CMK (cell line): ENCODE data around the gene BHLHA15.

Experiments
- DNase-seq: peaks from one replicate; pipeline ENCODE4 v3.0.0-alpha.2; 2010; ENCODE audit warnings: low read depth

BHLHA15 gene

DNA sequence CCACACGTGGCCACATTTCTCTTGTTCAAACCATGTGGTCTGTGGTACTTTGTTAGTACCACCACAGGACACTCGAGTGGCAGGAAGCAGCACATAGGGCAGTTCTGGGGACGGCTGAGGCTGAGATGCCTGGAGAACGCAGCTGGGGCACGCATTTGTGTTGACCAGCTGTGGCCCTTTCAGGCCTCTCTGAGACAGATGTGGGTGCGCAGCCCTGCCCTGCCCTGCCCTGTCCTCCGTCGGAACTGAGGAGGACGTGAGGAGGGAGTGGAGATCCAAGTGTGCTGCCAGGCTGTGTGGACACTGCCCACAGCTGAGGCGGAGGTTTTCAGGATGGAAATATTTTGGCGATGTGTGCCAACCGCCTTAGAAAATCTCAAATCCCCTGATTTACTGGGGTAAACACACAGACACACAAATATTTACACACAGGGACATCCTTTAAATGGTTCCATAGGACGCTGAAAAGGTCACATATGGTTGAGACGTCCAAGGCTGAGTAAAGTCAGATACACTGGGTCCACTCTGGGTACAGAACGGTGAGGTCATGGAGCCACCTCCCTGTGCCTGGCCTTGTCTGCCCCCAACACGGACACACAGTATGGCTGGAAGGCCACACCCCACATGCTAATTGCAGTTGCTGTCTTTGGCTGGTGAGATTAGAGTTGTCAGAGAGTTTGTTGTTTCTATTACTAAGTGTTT is 14.8 kb downstream of the BHLHA15 start:
- no peak for DNase-seq

DNA sequence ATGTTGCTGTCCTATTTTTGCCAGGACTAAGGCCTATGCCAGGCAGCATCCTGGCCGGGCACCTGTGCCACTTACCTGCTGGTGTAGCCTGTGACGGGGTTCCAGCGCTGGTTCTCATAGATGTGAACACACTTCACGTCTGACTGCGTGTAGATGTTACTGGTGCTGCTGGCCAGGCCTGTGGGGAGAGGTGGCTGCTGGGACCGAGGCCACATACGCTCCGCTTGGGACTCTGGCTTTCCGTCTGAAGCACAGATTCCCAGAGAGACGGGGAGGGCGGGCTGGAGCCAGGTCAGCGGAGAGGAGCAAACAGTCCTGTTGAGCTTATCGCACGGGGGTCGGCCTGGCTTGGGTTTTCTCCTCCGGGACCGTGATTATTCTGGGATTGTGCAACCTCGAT is 16.7 kb downstream of the BHLHA15 start:
- DNase-seq = no peak

DNA sequence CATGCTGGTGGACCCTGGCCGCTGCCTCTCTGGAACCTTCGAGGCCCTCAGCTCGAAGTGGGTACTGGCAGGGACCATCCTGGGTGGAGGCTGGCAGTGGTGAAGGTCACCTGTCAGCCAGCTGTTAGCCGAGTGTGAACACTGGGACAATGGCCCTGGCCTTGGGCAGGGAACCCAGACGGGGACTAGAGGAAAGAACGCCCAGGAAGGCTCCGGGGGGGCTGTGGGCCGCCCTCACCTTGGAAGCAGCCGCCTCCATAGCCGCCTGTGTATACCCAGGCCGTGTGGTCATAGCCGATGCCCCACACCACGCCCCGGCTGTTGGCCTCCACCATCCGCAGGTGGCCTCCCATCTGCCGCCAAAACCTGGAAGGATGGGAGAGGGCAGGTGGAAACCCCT is 17.6 kb downstream of the BHLHA15 start:
- DNase-seq = no peak

DNA sequence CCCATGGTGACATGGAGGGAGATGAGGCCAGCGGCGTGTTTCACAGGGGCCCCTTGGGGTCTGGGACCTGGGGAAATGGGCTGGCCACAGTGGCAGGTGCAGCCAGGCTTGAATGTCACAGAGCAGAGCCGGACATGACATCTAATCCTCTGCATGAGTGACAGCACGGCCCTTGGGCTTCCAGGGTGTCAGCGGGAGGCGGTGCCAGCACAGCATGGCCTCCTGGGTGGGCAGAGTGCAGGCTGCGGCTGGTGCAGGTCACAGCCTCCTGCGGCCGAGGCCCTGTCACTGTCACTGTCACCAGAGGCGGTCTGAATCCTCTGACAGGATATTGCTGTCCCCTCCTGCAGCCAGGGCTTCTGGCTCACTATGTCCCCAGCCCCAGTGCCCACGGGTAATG is 18.2 kb downstream of the BHLHA15 start:
- no peak for DNase-seq

DNA sequence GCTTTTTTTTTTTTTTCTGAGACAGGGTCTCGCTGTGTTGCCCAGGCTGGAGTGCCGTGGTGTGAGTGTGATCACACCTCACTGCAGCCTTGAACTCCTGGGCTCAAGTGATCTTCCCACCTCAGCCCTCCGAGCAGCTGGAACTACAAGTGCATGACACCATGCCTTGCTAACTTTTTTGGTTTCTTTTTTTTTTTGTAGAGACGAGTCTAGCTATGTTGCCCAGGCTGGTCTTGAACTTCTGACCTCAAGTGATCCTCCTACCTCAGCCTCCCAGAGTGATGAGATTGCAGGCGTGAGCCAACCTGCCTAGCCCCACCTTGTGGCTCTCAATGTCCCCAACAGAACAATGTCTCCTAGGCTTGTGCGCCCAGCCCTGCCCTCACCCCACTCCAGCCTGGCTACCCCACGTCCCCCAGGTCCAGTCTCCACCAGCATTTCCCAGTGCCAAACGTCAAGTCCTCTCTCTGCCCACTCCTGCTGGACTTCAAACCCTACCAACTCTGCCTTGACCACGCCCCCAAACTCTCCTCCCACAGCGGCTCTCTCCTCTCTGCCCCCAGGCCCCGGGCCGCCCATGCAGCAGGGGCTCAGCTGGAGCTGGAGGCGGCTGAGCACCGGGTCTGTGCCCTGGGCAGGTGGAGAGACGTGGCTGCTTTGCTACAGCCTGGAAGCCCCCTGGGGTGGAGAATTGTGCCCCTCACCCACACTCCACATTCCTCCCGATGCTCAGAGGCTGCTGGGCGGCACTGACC is 18.9 kb downstream of the BHLHA15 start:
- DNase-seq = no peak

DNA sequence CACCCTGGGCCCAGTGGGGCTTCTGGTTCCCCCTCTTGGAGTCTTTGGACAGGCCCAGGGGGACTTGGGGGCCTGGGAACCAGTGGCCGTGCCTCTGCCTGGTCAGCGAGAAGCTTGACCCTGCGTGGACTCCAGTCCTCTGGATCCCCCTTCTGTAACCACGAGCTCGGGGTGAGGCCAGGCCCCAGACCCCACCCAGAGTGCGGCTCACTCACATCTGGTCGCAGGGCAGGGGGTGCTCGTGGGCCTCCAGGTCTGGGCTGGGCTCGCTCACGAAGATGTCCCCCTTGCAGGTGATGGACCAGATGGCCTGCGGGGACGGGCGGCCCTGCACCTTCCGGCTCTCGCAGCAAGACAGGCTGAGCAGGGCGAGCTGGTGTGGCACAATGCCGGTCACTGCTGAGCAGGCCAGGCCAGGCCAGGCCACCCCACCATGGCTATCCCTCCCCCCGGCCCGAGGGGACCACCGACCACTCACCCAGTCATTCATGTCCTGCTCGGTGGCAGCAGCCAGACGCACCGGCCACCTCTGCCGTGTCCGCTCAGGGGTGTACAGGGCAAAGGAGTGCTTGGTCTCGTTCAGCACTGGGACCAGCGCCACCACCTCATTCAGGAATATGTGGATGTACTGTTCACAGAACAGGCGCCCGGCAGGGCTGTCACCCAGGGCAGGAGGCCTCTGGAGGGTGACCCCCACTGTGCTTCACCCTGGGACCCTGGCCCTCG is 19.7 kb downstream of the BHLHA15 start:
- no peak for DNase-seq

- no peak for DNase-seq
Observed at GRCh38 chr7:98231493-98232262, 20.4 kb downstream of the BHLHA15 start.

DNA sequence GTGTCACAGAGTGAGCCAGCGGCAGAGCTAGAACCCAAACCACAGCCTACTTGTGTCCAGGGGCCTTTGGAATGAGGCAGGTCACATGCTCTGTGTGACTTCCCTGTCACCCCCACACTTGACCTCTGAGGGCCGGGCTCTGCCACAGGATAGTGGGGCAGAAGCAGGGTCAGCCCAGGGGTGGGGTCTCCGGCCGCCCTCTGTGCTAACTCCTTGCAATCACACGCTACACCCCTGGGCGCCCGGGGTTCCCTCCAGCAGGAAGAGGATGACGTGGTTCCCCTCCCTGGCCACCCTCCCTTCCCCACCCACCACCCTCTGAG is 21.0 kb downstream of the BHLHA15 start:
- no peak for DNase-seq

DNA sequence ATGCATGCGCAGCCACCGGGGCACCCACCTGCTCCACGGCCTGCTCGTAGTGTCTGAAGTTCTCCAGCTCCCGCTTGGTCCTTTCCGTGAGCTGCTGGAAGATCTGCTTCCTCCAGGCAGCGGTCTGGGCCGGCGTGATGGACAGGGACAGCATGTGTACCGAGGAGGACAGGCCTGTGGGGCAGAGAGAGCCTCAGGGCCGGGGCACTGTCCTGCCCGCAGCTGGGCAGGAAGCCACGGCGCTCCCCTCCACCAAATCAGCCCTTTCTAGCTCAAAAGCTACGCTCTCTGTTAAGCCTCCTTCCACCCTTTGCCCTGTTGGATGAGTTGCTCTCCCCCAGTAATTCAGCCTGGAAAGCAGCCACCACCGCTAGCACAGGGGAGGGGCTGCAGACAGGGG is 21.6 kb downstream of the BHLHA15 start:
- no peak for DNase-seq

GRCh38 chr7:98233219-98234070 is 22.2 kb downstream of the BHLHA15 start:
- no peak for DNase-seq

DNA sequence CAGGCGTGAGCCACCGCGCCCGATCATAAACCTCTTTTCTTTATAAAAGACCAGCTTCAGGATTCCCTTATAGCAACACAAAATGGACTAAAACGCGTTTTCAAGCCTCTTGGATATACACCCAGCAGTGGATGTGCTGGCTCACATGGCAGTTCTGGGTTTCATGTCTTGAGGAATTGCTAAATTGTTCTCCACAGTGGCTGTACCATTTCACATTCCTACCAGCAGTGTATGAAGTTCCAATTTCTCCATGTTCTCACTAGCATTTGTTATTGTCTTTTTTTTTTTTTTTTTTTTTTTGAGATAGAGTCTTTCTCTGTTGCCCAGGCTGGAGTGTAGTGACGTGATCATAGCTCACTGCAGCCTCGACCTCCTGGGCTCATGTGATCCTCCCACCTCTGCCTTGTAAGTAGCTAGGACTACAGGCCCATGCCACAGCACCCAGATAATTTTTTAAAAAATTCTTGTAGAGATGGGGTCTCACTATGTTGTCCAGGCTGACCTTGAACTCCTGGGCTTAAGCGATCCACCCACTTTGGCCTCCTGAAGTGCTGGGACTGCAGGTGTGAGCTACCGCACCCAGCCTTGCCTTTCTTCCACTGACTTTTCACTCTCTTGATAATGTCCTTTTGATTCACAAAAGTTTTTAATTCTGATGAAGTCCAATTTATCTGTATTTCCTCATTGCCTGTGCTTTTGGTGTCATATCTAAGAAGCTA is 23.3 kb downstream of the BHLHA15 start:
- DNase-seq = no peak

DNA sequence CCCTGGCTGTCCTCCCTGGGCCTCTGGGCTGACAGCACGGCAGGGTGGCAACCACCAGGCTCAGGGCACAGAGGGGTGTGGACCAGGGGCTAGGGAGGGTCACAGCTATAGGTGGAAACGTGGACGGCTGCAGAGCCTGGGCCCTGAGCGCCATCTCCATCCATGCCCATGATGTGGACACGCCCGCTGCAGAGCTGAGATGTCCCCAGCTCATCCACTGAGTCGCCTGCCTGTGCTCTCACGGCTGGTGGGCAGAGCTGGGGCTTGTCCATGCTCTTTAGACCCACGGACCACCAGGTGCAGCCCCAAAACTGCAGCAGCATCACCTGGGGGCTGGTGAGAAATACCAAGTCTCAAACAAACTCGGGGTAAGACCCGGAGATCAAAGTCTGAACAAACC is 24.7 kb downstream of the BHLHA15 start:
- DNase-seq = no peak

- DNase-seq = no peak
Observed at GRCh38 chr7:98236355-98237185, 25.3 kb downstream of the BHLHA15 start.

GRCh38 chr7:98238076-98238475 is 26.8 kb downstream of the BHLHA15 start:
- DNase-seq = no peak

DNA sequence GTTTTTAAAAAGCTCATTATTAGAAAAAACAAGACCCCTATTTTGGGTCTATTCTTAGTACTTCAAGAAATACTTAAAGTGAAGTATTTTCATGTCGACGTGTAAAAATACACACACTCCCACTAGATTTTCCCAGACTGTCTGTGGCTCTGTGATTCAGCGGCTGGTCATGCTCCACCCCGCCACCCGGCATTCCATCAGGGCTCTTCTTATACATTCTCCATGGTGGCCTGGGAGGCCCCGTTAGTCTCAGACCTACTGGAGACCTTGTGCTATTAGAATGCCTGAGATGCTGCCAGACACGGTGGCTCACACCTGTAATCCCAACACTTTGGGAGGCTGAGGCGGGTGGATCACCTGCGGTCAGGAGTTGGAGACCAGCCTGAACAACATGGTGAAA is 27.7 kb downstream of the BHLHA15 start:
- no peak for DNase-seq

GRCh38 chr7:98240961-98241673 is 29.9 kb downstream of the BHLHA15 start:
- DNase-seq = no peak

- no peak for DNase-seq
Observed at GRCh38 chr7:98241674-98242241, 30.5 kb downstream of the BHLHA15 start.

GRCh38 chr7:98242342-98242741 is 31.1 kb downstream of the BHLHA15 start:
- DNase-seq = no peak

DNA sequence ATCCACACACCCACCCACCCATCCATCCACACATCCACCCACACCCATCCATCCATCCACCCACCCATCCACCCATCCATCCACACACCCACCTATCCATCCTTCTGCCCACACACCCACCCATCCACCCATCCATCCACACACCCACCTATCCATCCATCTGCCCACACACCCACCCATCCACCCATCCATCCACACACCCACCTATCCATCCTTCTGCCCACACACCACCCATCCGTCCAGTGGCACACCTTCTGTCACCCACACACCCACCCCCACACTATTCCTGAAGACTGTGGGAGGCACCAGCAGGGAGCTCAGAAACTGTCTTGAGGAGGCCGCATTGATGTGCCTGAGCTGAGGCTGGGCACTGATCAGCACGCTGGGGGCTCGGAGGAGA is 31.7 kb downstream of the BHLHA15 start:
- no peak for DNase-seq
